Panc1 (cell line): ENCODE data around the gene GUCY1B1. TPM values are rescaled to one million over a fixed set of nuclear protein-coding genes. Genes with fewer than 3 reads are reported as not detected.

Experiments
- ATAC-seq: fragments of 200-7000 bp; cut with Tn5 transposase; 2 replicates; pipeline ENCODE4 v1.9.1; 2020; ENCODE audit warnings: mild to moderate bottlenecking, moderate library complexity
- BruUV-seq: library from RNA; stranded (reverse); fragments of 400-500 nt; replicated peaks from 2 replicates; lab custom pipeline; 2021; lab: Mats Ljungman, UMichigan
- CTCF ChIA-PET: fragments of 300-600 bp; sonication (Branson Sonifier 250); formaldehyde crosslinking; loops from one replicate; lab custom pipeline; 2022; ENCODE audit warnings: antibody characterized with exemption; lab: Charles Lee
- POLR2A ChIA-PET: fragments of 300-600 bp; sonication (Branson Sonifier 250); formaldehyde crosslinking; loops from one replicate; lab custom pipeline; 2022; ENCODE audit warnings: antibody characterized with exemption; lab: Charles Lee
- DNase-seq: peaks from one replicate; pipeline ENCODE4 v3.0.0-alpha.2; 2010; ENCODE audit warnings: low read depth, low spot score
- H3K27ac ChIP-seq: 2 replicates; pipeline ENCODE4 v1.5.1; 2011; ENCODE audit warnings: mild to moderate bottlenecking, low read length, inconsistent platforms
- H3K27me3 ChIP-seq: fragments of 200-500 bp; sonication (Bioruptor generic); 2 replicates; pipeline ENCODE4 v1.6.0; 2014; ENCODE audit warnings: low read length, inconsistent platforms; ENCODE audit not compliant: control insufficient read depth, insufficient read depth
- H3K36me3 ChIP-seq: fragments of 200-500 bp; sonication (Bioruptor generic); 2 replicates; pipeline ENCODE4 v1.5.1; 2014; ENCODE audit warnings: inconsistent platforms, mild to moderate bottlenecking, low read length, moderate library complexity; ENCODE audit not compliant: control insufficient read depth, insufficient read depth
- H3K4me1 ChIP-seq: 2 replicates; pipeline ENCODE4 v1.5.1; 2011; ENCODE audit warnings: inconsistent platforms, mild to moderate bottlenecking, low read length, moderate library complexity; ENCODE audit not compliant: control insufficient read depth, insufficient read depth
- H3K4me3 ChIP-seq, 2 experiments: 2 replicates each; pipeline ENCODE4 v1.5.1; 2011 to 2012; ENCODE audit warnings: low read depth in 2 of 2, low read length in 2 of 2, mild to moderate bottlenecking in 2 of 2, inconsistent platforms in 1 of 2, moderate library complexity in 1 of 2
- H3K9me3 ChIP-seq: fragments of 200-500 bp; sonication (Bioruptor generic); 2 replicates; pipeline ENCODE4 v1.5.1; 2014; ENCODE audit warnings: low read depth, mild to moderate bottlenecking, inconsistent platforms, low read length, moderate library complexity; ENCODE audit not compliant: control insufficient read depth, insufficient read depth
- CTCF ChIP-seq: fragments of 450-650 bp; IDR thresholded peaks from 2 replicates; pipeline ENCODE4 v1.5.1; 2017; ENCODE audit warnings: mild to moderate bottlenecking
- POLR2AphosphoS5 ChIP-seq: IDR thresholded peaks from 2 replicates; pipeline ENCODE4 v1.6.1; 2012; ENCODE audit warnings: mild to moderate bottlenecking, low read depth, low read length, moderate library complexity
- REST ChIP-seq, 2 experiments: IDR thresholded peaks; 2 replicates each; pipeline ENCODE4 v1.6.1; 2011 to 2012; ENCODE audit warnings: low read depth in 2 of 2, control low read depth in 1 of 2, low read length in 1 of 2, mild to moderate bottlenecking in 1 of 2, moderate library complexity in 1 of 2; ENCODE audit not compliant: insufficient read depth in 1 of 2
- SIN3A ChIP-seq: IDR thresholded peaks from 2 replicates; pipeline ENCODE4 v1.6.1; 2012; ENCODE audit warnings: low read depth, mild to moderate bottlenecking, low read length, moderate library complexity, borderline replicate concordance; ENCODE audit not compliant: insufficient read depth
- TCF7L2 ChIP-seq: IDR thresholded peaks from 2 replicates; pipeline ENCODE4 v1.6.1; 2011; ENCODE audit warnings: mild to moderate bottlenecking, low read depth, low read length, inconsistent platforms
- in situ Hi-C: cut with HindIII; loops from 2 replicates; pipeline ENCODE4 v1.10.0; 2016; ENCODE audit warnings: low sequenced_read_pairs, low pct_unique_long_range_greater_than_20kb
- intact Hi-C: fragments of 100-400 bp; cut with micrococcal nuclease; formaldehyde crosslinking; loops from one replicate; pipeline ENCODE4 v1.10.0; 2022; ENCODE audit not compliant: unreplicated experiment
- total RNA-seq: library from RNA; stranded (reverse); gene quantifications from one replicate; pipeline ENCODE4 v1.2.1, GENCODE V29; 2021; ENCODE audit not compliant: unreplicated experiment

Gene GUCY1B1
- total RNA-seq, 1 experiment from 2014 or later = 0.36 TPM

GRCh38 chr4:155768370-155768769 lies 9.5 kb downstream of the GUCY1B1 start:
- in situ Hi-C loops (no loop called here), intact Hi-C loops (no loop called here)
- no peak for ATAC-seq
- Histone ChIP-seq H3K9me3 (no peaks in the 10 kb centered on the region), H3K4me1 (no peaks in the 10 kb centered on the region), H3K27ac (no peak overlapping the region), H3K4me3 (no peak overlapping the region), H3K27me3 (no peaks in the 10 kb centered on the region), H3K36me3 (no peaks in the 10 kb centered on the region)
- POLR2A ChIA-PET = no interaction called here
- CTCF ChIA-PET = no interaction called here
- DNase-seq = no peak
- TF ChIP-seq TCF7L2 = no peak
- TF ChIP-seq CTCF = no peak
- TF ChIP-seq POLR2AphosphoS5 = no peak
- no peak for TF ChIP-seq SIN3A
- TF ChIP-seq REST (IDR thresholded peaks at IDR 0.05; ENCODE audit: insufficient read depth in 1 of 2, low read depth in 2 of 2, low read length in 1 of 2) = no peak
- no TSS peak for BruUV-seq

DNA sequence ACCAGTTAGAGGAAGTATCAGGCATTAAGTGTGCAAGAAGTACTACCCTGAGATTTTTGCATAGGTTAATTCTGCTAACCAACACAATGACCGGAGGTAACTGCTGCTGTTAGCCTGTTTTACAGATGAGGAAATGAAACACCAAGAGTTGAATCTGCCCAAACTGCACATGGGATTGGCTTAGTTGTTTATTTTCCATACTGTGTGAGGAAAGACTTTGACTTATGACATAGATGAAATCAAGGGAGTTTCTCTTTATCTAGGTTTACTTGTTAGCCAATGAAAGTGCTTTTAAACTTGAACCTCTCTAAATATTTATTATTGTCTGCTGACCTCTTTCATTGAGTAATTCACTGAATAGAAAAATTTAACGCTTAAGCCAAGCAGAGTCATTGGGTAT lies 10.3 kb downstream of the GUCY1B1 start:
- BruUV-seq = no TSS peak
- no peak for TF ChIP-seq REST (IDR thresholded peaks at IDR 0.05; ENCODE audit: insufficient read depth in 1 of 2, low read depth in 2 of 2, low read length in 1 of 2)
- TF ChIP-seq SIN3A = no peak
- no peak for TF ChIP-seq CTCF
- no peak for TF ChIP-seq TCF7L2
- no peak for TF ChIP-seq POLR2AphosphoS5
- in situ Hi-C loops = no loop called here
- ATAC-seq (no peak), DNase-seq (no peak)
- H3K4me1 ChIP-seq = no peaks in the 10 kb centered on the region
- no peaks in the 10 kb centered on the region for H3K36me3 ChIP-seq
- H3K4me3 ChIP-seq = no peak overlapping the region
- ChIA-PET POLR2A (no interaction called here), CTCF (no interaction called here)
- H3K27me3 ChIP-seq = no peaks in the 10 kb centered on the region
- no peaks in the 10 kb centered on the region for H3K9me3 ChIP-seq
- intact Hi-C loops = no loop called here
- no peak overlapping the region for H3K27ac ChIP-seq
